ENCODE measurements around the gene TTLL11.

DNA sequence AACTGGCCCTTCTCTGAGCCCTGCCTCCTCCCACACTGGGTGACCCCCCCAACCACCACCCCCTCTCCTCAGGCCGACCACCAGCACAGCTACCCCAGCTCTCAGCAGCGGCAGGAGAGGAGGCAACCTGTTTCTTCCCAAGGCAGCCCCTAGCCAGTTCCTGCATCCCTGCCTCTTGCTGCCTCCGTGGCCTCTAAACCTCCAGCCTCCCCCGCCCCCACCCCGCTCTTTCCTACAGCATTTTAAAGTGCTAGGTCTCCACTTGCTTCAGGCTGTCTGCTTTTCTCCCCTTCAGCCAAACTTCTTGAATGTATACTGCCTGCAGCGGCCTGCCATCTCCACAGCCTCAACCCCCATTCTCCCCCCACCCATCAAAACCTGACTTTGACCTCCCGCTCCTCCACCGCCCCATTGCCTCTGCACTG lies 306.1 kb downstream of the TTLL11 start:
- TF ChIP-seq, protein P1, sequence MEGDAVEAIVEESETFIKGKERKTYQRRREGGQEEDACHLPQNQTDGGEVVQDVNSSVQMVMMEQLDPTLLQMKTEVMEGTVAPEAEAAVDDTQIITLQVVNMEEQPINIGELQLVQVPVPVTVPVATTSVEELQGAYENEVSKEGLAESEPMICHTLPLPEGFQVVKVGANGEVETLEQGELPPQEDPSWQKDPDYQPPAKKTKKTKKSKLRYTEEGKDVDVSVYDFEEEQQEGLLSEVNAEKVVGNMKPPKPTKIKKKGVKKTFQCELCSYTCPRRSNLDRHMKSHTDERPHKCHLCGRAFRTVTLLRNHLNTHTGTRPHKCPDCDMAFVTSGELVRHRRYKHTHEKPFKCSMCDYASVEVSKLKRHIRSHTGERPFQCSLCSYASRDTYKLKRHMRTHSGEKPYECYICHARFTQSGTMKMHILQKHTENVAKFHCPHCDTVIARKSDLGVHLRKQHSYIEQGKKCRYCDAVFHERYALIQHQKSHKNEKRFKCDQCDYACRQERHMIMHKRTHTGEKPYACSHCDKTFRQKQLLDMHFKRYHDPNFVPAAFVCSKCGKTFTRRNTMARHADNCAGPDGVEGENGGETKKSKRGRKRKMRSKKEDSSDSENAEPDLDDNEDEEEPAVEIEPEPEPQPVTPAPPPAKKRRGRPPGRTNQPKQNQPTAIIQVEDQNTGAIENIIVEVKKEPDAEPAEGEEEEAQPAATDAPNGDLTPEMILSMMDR (IDR thresholded peaks at IDR 0.05), result no peak
- TF ChIP-seq POLR2A (IDR thresholded peaks at IDR 0.05), result no peak

All from uterus (tissue), 2 donors.